Neural cell (in vitro differentiated cells): ENCODE results near the gene HLCS. TPM values are rescaled to one million over a fixed set of nuclear protein-coding genes. Genes with fewer than 3 reads are reported as not detected.

ENCODE experiments used
- H2AFZ ChIP-seq: fragments of 200-600, 300-800 bp; sonication (generic), shearing (Covaris generic); 2 replicates; pipeline ENCODE4 v1.6.0; 2014; ENCODE audit warnings: low read depth, mild to moderate bottlenecking, antibody characterized with exemption, low read length, moderate library complexity
- H3F3A ChIP-seq: fragments of 200-600 bp; shearing (Covaris generic); 2 replicates; pipeline ENCODE4 v1.6.1; 2016; ENCODE audit warnings: mild to moderate bottlenecking, moderate library complexity, mixed read lengths, antibody characterized with exemption, low read length; ENCODE audit not compliant: insufficient read depth, poor library complexity, severe bottlenecking
- H3K27ac ChIP-seq: fragments of 200-600, 300-800 bp; sonication (generic), shearing (Covaris generic); 2 replicates; pipeline ENCODE4 v1.5.1; 2014; ENCODE audit warnings: mild to moderate bottlenecking, low read length, moderate library complexity
- H3K27me3 ChIP-seq: fragments of 300-800, 200-600 bp; sonication (generic), shearing (Covaris generic); 2 replicates; pipeline ENCODE4 v1.6.0; 2014; ENCODE audit warnings: mild to moderate bottlenecking, low read depth, low read length, moderate library complexity; ENCODE audit not compliant: insufficient read depth
- H3K36me3 ChIP-seq: fragments of 300-800, 200-600 bp; sonication (generic), shearing (Covaris generic); 2 replicates; pipeline ENCODE4 v1.5.1; 2014; ENCODE audit warnings: mild to moderate bottlenecking, antibody characterized with exemption, low read length, moderate library complexity; ENCODE audit not compliant: insufficient read depth
- H3K4me2 ChIP-seq: fragments of 300-800, 200-600 bp; sonication (generic), shearing (Covaris generic); 2 replicates; pipeline ENCODE4 v1.6.0; 2014; ENCODE audit warnings: mild to moderate bottlenecking, low read length
- H3K4me3 ChIP-seq: fragments of 300-800, 200-600 bp; sonication (generic), shearing (Covaris generic); 2 replicates; pipeline ENCODE4 v1.5.1; 2014; ENCODE audit warnings: mild to moderate bottlenecking, low read length, moderate library complexity
- H3K79me2 ChIP-seq: fragments of 200-600 bp; shearing (Covaris generic); replicated peaks from 2 replicates; pipeline ENCODE4 v1.6.0; 2014; ENCODE audit warnings: mild to moderate bottlenecking, low read length, moderate library complexity; ENCODE audit not compliant: insufficient read depth
- H3K9ac ChIP-seq: fragments of 300-800, 200-600 bp; sonication (generic), shearing (Covaris generic); 2 replicates; pipeline ENCODE4 v1.6.1; 2016; ENCODE audit warnings: mild to moderate bottlenecking, low read length, mixed read lengths
- H3K9me2 ChIP-seq: fragments of 200-600 bp; shearing (Covaris generic); 2 replicates; pipeline ENCODE4 v1.6.1; 2016; ENCODE audit warnings: mild to moderate bottlenecking, low read length, mixed read lengths; ENCODE audit not compliant: insufficient read depth
- H3K9me3 ChIP-seq: fragments of 200-600, 300-800 bp; sonication (generic), shearing (Covaris generic); 2 replicates; pipeline ENCODE4 v1.6.1; 2016; ENCODE audit warnings: mild to moderate bottlenecking, mixed run types, low read length, moderate library complexity, mixed read lengths
- H4K20me1 ChIP-seq: fragments of 200-600 bp; shearing (Covaris generic); 2 replicates; pipeline ENCODE4 v1.6.1; 2016; ENCODE audit warnings: mild to moderate bottlenecking, mixed run types; ENCODE audit not compliant: insufficient read depth
- CTCF ChIP-seq: fragments of 450-650 bp; IDR thresholded peaks from 2 replicates; pipeline ENCODE4 v1.5.1; 2014; ENCODE audit warnings: antibody characterized with exemption, mild to moderate bottlenecking, moderate library complexity; ENCODE audit not compliant: poor library complexity, severe bottlenecking
- EP300 ChIP-seq: fragments of 450-650 bp; conservative IDR thresholded peaks from 2 replicates; pipeline ENCODE4 v1.6.1; 2014; ENCODE audit warnings: antibody characterized with exemption, mild to moderate bottlenecking, moderate library complexity; ENCODE audit not compliant: poor library complexity, severe bottlenecking
- EZH2 ChIP-seq: fragments of 200-600, 300-800 bp; shearing (Covaris generic), sonication (generic); IDR thresholded peaks from 2 replicates; pipeline ENCODE4 v1.6.1; 2014; ENCODE audit warnings: antibody characterized with exemption, low read length, borderline replicate concordance, mild to moderate bottlenecking; ENCODE audit not compliant: insufficient read depth, poor library complexity, severe bottlenecking
- MXI1 ChIP-seq: fragments of 450-650 bp; conservative IDR thresholded peaks from 2 replicates; pipeline ENCODE4 v1.6.1; 2014; ENCODE audit warnings: antibody characterized with exemption, mild to moderate bottlenecking; ENCODE audit not compliant: poor library complexity, severe bottlenecking
- POLR2AphosphoS5 ChIP-seq: IDR thresholded peaks from 2 replicates; pipeline ENCODE4 v1.6.1; 2012
- RAD21 ChIP-seq: fragments of 450-650 bp; conservative IDR thresholded peaks from 2 replicates; pipeline ENCODE4 v1.6.1; 2014; ENCODE audit warnings: antibody characterized with exemption, mild to moderate bottlenecking, moderate library complexity
- REST ChIP-seq: IDR thresholded peaks from 2 replicates; pipeline ENCODE4 v1.6.1; 2012; ENCODE audit warnings: borderline replicate concordance
- SMC3 ChIP-seq: fragments of 450-650 bp; conservative IDR thresholded peaks from 2 replicates; pipeline ENCODE4 v1.6.1; 2014; ENCODE audit warnings: antibody characterized with exemption, mild to moderate bottlenecking, moderate library complexity; ENCODE audit not compliant: poor library complexity
- TAF1 ChIP-seq: IDR thresholded peaks from 2 replicates; pipeline ENCODE4 v1.6.1; 2012; ENCODE audit warnings: low read depth
- polyA plus RNA-seq: library from polyadenylated mRNA; depleted of rRNA; stranded (reverse); fragments of >200 nt; gene quantifications from 2 replicates; pipeline ENCODE4 v1.2.3, GENCODE V29; 2014

Gene HLCS
- polyA plus RNA-seq, 1 donor from 2014 or later, result 12.1 TPM

- H3K9me2 ChIP-seq, result no peaks in the 10 kb centered on the region
- no peaks in the 10 kb centered on the region for H3K79me2 ChIP-seq
- no peaks in the 10 kb centered on the region for H3K9me3 ChIP-seq
- H3K27me3 ChIP-seq, result no peaks in the 10 kb centered on the region
- H3K4me3 ChIP-seq, result no peak overlapping the region
- no peak overlapping the region for H3K9ac ChIP-seq
- no peaks in the 10 kb centered on the region for H4K20me1 ChIP-seq
- H3K27ac ChIP-seq, result no peak overlapping the region
- no peak overlapping the region for H2AFZ ChIP-seq
- H3F3A ChIP-seq, result no peaks in the 10 kb centered on the region
- H3K4me2 ChIP-seq, result no peak overlapping the region
- no peak for TF ChIP-seq TAF1
- TF ChIP-seq POLR2AphosphoS5, result no peak
- no peak for TF ChIP-seq MXI1
- no peak for TF ChIP-seq CTCF
- no peak for TF ChIP-seq EZH2
- no peak for TF ChIP-seq EP300
- H3K36me3 ChIP-seq, result no peaks in the 10 kb centered on the region
These were observed 231.3 kb downstream of the HLCS start for GRCh38 chr21:36735201-36735515.

- H4K20me1 ChIP-seq, result no peaks in the 10 kb centered on the region
- H3K79me2 ChIP-seq, result no peaks in the 10 kb centered on the region
- H3K27ac ChIP-seq, result no peak overlapping the region
- H3K9ac ChIP-seq, result no peak overlapping the region
- H3F3A ChIP-seq, result no peaks in the 10 kb centered on the region
- no peaks in the 10 kb centered on the region for H3K9me2 ChIP-seq
- no peaks in the 10 kb centered on the region for H3K9me3 ChIP-seq
- H3K36me3 ChIP-seq, result no peaks in the 10 kb centered on the region
- no peaks in the 10 kb centered on the region for H3K27me3 ChIP-seq
- no peak overlapping the region for H3K4me2 ChIP-seq
- H3K4me3 ChIP-seq, result no peak overlapping the region
- TF ChIP-seq SMC3 (no peak), RAD21 (no peak), POLR2AphosphoS5 (no peak), EP300 (no peak), CTCF (no peak), REST (no peak), TAF1 (no peak), EZH2 (no peak), MXI1 (no peak)
- H2AFZ ChIP-seq, result no peak overlapping the region
These were observed 231.9 kb downstream of the HLCS start for GRCh38 chr21:36734367-36735200.
